Measurements from ENCODE around the gene SYMPK. TPM values are rescaled to one million over a fixed set of nuclear protein-coding genes. Genes with fewer than 3 reads are reported as not detected.

The SYMPK gene
- total RNA-seq, 1 experiment from 2014 or later: 86.2 TPM

- no peak for TF ChIP-seq CTCF (IDR thresholded peaks at IDR 0.05; ENCODE audit: unreplicated experiment)
- intact Hi-C loops (cut with micrococcal nuclease): loop anchor here (1.0 to 10.0 kb wide), 3 partner anchors 66 to 113 kb away; partner anchors contain the start of gene CCDC61
- ChIA-PET POLR2A (interaction anchor here (0.6 kb wide), 1 partner anchor 278 kb away, joined by 3 read pairs; no protein-coding TSS in a partner anchor), CTCF (interaction anchor here (0.7 to 1.7 kb wide), 3 partner anchors 11 to 40 kb away, joined by 3 to 9 read pairs (median 3); no protein-coding TSS in a partner anchor)
- BruUV-seq (replicated peaks): no TSS peak
- no peaks in the 10 kb centered on the region for H3K9me3 Mint-ChIP-seq (ENCODE audit: unreplicated experiment)
- H3K4me3 Mint-ChIP-seq (ENCODE audit: unreplicated experiment): peak overlapping the region; percentile 69
- DNase-seq (ENCODE audit: unreplicated experiment): no peak
- H3K36me3 Mint-ChIP-seq (ENCODE audit: insufficient read depth, unreplicated experiment): peaks cover 18% of the 10 kb centered on the region
- peaks cover 6% of the 10 kb centered on the region for H3K27me3 Mint-ChIP-seq (ENCODE audit: insufficient read depth, unreplicated experiment)
- peaks cover 10% of the 10 kb centered on the region for H3K4me1 Mint-ChIP-seq (ENCODE audit: insufficient read depth, unreplicated experiment)
- no peak overlapping the region for H3K27ac Mint-ChIP-seq (ENCODE audit: low read depth, unreplicated experiment)
These were observed 20.6 kb upstream of the SYMPK start for GRCh38 chr19:45883586-45883880.

GRCh38 chr19:45882652-45883585 lies 20.0 kb upstream of the SYMPK start:
- peak overlapping the region; percentile 69 for H3K4me3 Mint-ChIP-seq (ENCODE audit: unreplicated experiment)
- no TSS peak for BruUV-seq (replicated peaks)
- peaks cover 18% of the 10 kb centered on the region for H3K36me3 Mint-ChIP-seq (ENCODE audit: insufficient read depth, unreplicated experiment)
- peak; percentile 83 for DNase-seq (ENCODE audit: unreplicated experiment)
- H3K9me3 Mint-ChIP-seq (ENCODE audit: unreplicated experiment): no peaks in the 10 kb centered on the region
- POLR2A ChIA-PET: interaction anchor here (3.4 kb wide), 1 partner anchor 19 kb away, joined by 12 read pairs; the partner anchor contains the start of genes FOXA3 and SYMPK
- no peak overlapping the region for H3K27ac Mint-ChIP-seq (ENCODE audit: low read depth, unreplicated experiment)
- H3K4me1 Mint-ChIP-seq (ENCODE audit: insufficient read depth, unreplicated experiment): peaks cover 10% of the 10 kb centered on the region
- peaks cover 12% of the 10 kb centered on the region for H3K27me3 Mint-ChIP-seq (ENCODE audit: insufficient read depth, unreplicated experiment)
- CTCF ChIA-PET: interaction anchor here (0.5 to 1.7 kb wide), 18 partner anchors 12 to 1805 kb away, joined by 3 to 9 read pairs (median 3); partner anchors contain the start of genes DMWD, FOXA3, MYPOP and SIX5
- TF ChIP-seq CTCF (IDR thresholded peaks at IDR 0.05; ENCODE audit: unreplicated experiment): peak; percentile 98
- intact Hi-C loops (cut with micrococcal nuclease): loop anchor here (1.0 to 10.0 kb wide), 3 partner anchors 66 to 112 kb away; partner anchors contain the start of gene CCDC61

GRCh38 chr19:45881909-45882528 lies 19.1 kb upstream of the SYMPK start:
- CTCF ChIA-PET: interaction anchor here (0.6 to 1.7 kb wide), 9 partner anchors 13 to 580 kb away, joined by 3 to 7 read pairs (median 4); partner anchors contain the start of genes FOXA3, MYPOP and SIX5
- no peak overlapping the region for H3K27ac Mint-ChIP-seq (ENCODE audit: low read depth, unreplicated experiment)
- POLR2A ChIA-PET: interaction anchor here (3.4 kb wide), 1 partner anchor 18 kb away, joined by 12 read pairs; the partner anchor contains the start of genes FOXA3 and SYMPK
- peaks cover 12% of the 10 kb centered on the region for H3K27me3 Mint-ChIP-seq (ENCODE audit: insufficient read depth, unreplicated experiment)
- peaks cover 18% of the 10 kb centered on the region for H3K36me3 Mint-ChIP-seq (ENCODE audit: insufficient read depth, unreplicated experiment)
- intact Hi-C loops (cut with micrococcal nuclease): loop anchor here (2.0 to 10.0 kb wide), 2 partner anchors 111 to 113 kb away; partner anchors contain the start of gene CCDC61
- no peak for TF ChIP-seq CTCF (IDR thresholded peaks at IDR 0.05; ENCODE audit: unreplicated experiment)
- H3K4me3 Mint-ChIP-seq (ENCODE audit: unreplicated experiment): no peak overlapping the region
- no TSS peak for BruUV-seq (replicated peaks)
- peaks cover 10% of the 10 kb centered on the region for H3K4me1 Mint-ChIP-seq (ENCODE audit: insufficient read depth, unreplicated experiment)
- no peaks in the 10 kb centered on the region for H3K9me3 Mint-ChIP-seq (ENCODE audit: unreplicated experiment)
- no peak for DNase-seq (ENCODE audit: unreplicated experiment)

Data from MCF 10A (cell line).